ENCODE measurements around the gene DNAH2.

DNAH2 gene

DNA sequence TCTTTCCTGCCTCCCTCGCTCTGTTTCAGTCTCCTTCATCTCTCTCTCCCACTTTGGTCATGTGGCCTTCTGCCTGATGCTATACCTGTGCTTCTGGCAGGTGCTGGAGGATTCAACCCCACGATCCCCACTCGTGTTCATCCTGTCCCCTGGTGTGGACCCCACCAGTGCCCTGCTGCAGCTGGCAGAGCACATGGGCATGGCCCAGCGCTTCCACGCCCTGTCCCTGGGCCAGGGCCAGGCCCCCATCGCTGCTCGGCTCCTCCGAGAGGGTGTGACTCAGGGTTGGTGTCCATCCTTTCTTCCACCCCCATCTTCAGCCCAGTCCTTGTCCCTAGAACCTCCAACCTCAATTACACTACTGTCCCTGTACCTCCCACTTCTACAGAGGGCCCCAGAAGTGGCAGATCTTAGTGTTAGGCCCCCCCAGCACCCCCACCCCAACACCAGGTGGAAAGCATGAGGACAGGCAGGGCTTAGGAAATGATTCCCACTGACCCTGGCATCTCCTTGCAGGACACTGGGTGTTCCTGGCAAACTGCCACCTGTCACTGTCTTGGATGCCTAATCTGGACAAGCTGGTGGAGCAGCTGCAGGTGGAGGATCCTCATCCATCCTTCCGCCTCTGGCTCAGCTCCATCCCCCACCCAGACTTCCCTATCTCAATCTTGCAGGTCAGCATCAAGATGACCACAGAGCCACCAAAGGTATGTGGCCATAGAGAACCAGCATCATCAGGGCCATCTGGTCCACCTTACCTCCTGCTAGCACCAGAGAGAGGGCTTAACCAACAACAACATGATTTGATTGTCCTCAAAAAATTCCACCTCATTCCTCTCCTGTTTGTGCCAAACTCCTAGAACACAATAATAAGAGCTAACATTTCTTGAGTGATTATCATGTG lies 106.7 kb downstream of the DNAH2 start:
- DNase-seq (ENCODE audit: low read depth) = no peak
- TF ChIP-seq, protein P1, sequence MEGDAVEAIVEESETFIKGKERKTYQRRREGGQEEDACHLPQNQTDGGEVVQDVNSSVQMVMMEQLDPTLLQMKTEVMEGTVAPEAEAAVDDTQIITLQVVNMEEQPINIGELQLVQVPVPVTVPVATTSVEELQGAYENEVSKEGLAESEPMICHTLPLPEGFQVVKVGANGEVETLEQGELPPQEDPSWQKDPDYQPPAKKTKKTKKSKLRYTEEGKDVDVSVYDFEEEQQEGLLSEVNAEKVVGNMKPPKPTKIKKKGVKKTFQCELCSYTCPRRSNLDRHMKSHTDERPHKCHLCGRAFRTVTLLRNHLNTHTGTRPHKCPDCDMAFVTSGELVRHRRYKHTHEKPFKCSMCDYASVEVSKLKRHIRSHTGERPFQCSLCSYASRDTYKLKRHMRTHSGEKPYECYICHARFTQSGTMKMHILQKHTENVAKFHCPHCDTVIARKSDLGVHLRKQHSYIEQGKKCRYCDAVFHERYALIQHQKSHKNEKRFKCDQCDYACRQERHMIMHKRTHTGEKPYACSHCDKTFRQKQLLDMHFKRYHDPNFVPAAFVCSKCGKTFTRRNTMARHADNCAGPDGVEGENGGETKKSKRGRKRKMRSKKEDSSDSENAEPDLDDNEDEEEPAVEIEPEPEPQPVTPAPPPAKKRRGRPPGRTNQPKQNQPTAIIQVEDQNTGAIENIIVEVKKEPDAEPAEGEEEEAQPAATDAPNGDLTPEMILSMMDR (IDR thresholded peaks at IDR 0.05; ENCODE audit: low read depth, low read length, missing control alignments) = no peak
- H3K4me3 ChIP-seq (ENCODE audit: low read depth, low read length) = no peak overlapping the region

DNA sequence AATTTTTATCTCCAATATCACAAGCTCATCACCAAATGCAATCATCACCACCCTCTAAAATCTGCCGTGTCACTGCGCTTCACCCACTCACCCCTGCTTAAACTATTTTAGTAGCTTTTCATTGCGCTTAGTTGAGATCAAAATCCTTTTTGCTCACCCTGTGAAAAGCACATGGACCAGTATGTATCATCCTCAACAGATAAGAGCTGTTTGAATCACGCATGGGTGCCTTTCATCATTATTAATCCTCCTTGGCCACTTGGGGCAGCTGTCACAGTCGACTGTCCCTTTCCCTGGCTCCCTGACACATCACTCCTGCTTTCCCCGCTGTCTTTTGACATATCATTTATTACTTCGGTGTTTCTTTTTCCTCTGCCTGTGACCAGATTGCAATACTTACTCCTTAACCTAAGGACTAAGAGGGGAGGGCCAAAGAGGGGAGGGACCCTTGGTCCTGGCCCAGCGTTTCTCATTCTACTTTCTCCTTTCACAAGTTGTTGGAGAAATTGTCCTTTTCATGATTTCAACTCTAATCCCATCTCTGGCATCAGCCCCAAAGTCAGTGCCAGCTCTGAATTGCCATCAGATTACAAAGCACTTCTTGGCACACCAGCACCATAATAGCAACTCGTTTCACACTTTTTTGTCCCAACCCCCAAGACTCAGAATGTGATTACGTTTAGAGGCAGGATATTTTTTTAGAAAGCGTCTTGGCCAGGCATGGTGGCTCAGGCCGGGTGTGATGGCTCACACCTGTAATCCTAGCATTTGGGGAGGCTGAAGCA lies 107.9 kb downstream of the DNAH2 start:
- no peak overlapping the region for H3K4me3 ChIP-seq (ENCODE audit: low read depth, low read length)
- TF ChIP-seq, protein P1 (IDR thresholded peaks at IDR 0.05; ENCODE audit: low read depth, low read length, missing control alignments) = no peak
- no peak for DNase-seq (ENCODE audit: low read depth)

DNA sequence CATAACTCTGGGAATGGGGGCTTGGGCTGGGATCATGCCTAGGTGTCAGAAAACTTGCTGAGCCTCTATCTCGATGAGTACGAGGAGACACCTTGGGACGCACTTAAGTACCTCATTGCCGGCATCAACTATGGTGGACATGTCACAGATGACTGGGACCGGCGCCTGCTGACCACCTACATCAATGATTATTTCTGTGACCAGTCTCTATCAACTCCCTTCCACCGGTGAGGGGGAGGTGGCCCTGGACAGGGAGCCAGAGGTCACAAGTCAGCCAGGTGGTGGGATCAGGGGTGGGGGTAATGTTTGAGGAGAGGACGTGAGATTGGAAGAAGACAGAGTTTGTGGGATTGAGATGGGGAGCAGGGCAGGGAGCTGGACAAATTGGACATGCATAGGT lies 113.1 kb downstream of the DNAH2 start:
- no peak for DNase-seq (ENCODE audit: low read depth)
- TF ChIP-seq, protein P1 (IDR thresholded peaks at IDR 0.05; ENCODE audit: low read depth, low read length, missing control alignments) = no peak

DNA sequence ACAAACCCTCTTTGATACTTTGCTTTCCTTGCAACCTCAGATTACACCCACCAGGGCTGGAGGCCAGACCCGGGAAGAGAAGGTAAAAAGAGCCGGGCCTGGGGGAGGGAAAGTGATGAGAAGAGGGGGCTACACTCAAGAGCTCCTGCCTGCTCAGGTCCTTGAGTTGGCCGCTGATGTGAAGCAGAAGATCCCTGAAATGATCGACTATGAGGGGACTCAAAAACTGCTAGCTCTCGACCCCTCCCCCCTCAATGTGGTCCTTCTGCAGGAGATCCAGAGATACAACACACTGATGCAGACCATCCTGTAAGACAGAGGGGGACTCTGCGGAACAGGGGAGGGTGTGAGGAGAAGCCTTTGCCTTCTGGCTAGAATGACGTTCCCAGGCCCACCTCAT lies 113.7 kb downstream of the DNAH2 start:
- no peak overlapping the region for H3K4me3 ChIP-seq (ENCODE audit: low read depth, low read length)
- no peak for DNase-seq (ENCODE audit: low read depth)
- TF ChIP-seq, protein P1 (IDR thresholded peaks at IDR 0.05; ENCODE audit: low read depth, low read length, missing control alignments) = no peak

More for the DNA sequence above, 113.1 kb downstream of the DNAH2 start:
- no peak overlapping the region for H3K4me3 ChIP-seq (ENCODE audit: low read depth, low read length)

DNA sequence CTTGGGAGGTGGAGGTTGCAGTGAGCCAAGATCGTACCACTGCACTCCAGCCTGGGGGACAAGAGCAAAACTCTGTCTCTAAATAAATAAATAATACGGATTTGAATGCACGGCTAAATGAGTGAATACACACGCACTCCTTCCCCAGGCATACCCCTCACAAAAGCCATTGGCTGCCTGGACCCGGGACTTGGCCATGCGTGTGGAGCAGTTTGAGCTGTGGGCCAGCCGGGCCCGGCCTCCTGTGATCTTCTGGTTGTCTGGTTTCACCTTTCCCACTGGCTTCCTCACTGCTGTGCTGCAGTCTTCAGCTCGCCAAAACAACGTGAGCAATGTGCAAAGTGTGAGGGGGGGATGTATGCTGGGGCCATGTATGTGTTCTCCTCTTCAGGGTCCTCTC lies 114.9 kb downstream of the DNAH2 start:
- no peak for DNase-seq (ENCODE audit: low read depth)
- TF ChIP-seq, protein P1 (IDR thresholded peaks at IDR 0.05; ENCODE audit: low read depth, low read length, missing control alignments) = no peak
- no peak overlapping the region for H3K4me3 ChIP-seq (ENCODE audit: low read depth, low read length)

DNA sequence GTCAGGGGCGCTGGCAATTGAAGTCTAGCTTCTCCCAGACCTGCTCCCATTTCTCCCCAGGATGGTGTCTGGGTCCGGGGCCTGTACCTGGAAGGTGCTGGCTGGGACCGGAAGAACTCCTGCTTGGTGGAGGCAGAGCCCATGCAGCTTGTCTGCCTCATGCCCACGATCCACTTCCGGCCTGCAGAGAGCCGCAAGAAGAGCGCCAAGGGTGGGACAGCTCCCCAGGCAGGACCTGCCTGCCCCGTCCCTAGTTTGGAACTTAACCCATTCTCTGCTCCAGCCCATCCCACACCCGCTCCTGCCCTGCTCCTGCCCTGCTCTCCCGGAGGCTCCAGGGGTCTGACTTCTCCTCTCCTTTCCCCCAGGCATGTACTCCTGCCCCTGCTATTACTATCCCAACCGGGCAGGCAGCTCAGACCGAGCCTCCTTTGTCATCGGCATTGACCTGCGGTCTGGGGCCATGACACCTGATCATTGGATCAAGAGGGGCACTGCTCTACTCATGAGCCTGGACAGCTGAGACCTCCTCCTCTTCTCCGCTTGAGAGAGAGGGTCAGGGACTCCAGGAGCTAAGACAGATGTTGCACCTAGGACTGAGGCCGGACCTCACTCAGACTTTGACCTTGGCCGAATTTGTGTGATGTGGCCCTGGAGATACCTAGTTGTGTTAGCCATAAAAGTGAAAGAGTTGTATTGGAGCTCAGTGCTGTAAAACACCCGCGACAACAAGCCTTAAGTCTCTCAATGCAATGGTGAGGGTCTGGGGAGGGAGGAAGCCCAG lies 115.7 kb downstream of the DNAH2 start:
- DNase-seq (ENCODE audit: low read depth) = no peak
- TF ChIP-seq, protein P1 (IDR thresholded peaks at IDR 0.05; ENCODE audit: low read depth, low read length, missing control alignments) = no peak
- H3K4me3 ChIP-seq (ENCODE audit: low read depth, low read length) = peak overlapping the region; percentile 67
